ENCODE data around the gene CDHR3. TPM values are rescaled to one million over a fixed set of nuclear protein-coding genes. Genes with fewer than 3 reads are reported as not detected.

The CDHR3 gene
- total RNA-seq, 1 experiment from 2014 or later = 3.3 TPM

DNA sequence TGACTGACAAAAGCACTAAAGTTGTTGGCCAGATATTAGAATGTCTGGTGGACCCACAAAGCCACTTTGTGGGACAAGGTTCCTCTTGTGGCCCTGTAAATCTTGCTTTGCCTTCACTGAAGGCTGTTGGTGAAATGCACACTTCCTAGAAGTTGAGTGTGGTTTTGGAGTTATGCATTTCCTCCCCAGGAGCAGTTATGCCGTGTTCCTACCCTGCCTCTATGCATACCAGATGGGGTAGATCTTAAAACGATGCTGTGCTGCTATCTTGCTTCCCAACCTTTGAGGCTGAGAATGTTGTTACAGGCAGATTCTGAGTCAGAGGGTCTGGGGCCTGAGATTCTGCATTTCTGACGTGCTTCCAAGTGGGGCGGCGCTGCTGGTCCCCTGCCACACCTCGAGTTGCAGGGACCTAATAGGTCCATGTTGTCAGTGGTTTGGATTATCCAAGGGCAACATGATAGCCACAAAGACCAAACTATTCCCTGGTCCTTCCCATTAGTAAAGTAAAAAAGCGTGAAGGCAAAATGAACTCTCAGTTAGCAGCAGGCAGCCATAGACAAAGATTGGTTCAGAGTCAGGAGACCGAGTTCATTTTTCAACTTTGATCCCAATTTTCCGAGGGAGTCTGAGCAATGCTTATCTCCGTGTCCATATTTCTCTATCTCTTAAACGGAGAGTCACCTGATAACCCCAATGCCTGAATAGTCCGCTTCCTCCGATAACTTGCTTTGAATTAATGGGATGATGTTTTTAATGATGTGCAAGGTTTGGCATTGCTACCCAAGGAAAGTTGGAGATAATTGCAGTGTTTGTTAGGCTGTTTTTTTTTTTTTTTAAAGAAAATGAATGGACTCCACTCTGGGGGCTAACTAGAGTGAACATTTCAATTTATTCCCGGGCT lies 55.8 kb downstream of the CDHR3 start:
- Histone ChIP-seq H2AK5ac (ENCODE audit: insufficient read length, low read length) (no peak overlapping the region), H3K79me1 (ENCODE audit: insufficient read depth, low read depth, low read length, poor library complexity, severe bottlenecking) (no peaks in the 10 kb centered on the region), H3K9me3 (ENCODE audit: control insufficient read depth, low read depth, low read length) (no peaks in the 10 kb centered on the region), H3K4ac (ENCODE audit: low read depth, low read length) (no peak overlapping the region), H4K5ac (ENCODE audit: insufficient read length, low read depth, low read length) (no peak overlapping the region), H2BK120ac (ENCODE audit: low read depth, low read length, poor library complexity, severe bottlenecking) (no peak overlapping the region), H3K23ac (ENCODE audit: insufficient read length, low read depth, low read length) (no peak overlapping the region), H4K8ac (replicated peaks; ENCODE audit: insufficient read length, low read depth, low read length) (no peak overlapping the region), H3K56ac (ENCODE audit: insufficient read length, low read depth, low read length) (no peak overlapping the region), H3K14ac (ENCODE audit: insufficient read depth, low read length) (no peak overlapping the region; the same call in 1 of the 2 replicates), H3K4me1 (ENCODE audit: insufficient read depth, low read length) (peaks cover 4% of the 10 kb centered on the region; the same call in 1 of the 2 replicates), H3T11ph (ENCODE audit: low read length) (no peak overlapping the region), H3K23me2 (ENCODE audit: insufficient read length, low read depth, low read length, poor library complexity, severe bottlenecking) (no peaks in the 10 kb centered on the region), H3K4me2 (ENCODE audit: insufficient read depth, insufficient read length, low read length) (no peak overlapping the region), H3K27me3 (ENCODE audit: insufficient read depth, low read length) (no peaks in the 10 kb centered on the region; the same call in 1 of the 2 replicates), H2BK15ac (ENCODE audit: low read depth, low read length) (no peak overlapping the region), H4K20me1 (ENCODE audit: control insufficient read depth, insufficient read depth, insufficient read length) (no peaks in the 10 kb centered on the region), H2BK20ac (ENCODE audit: low read depth, low read length, poor library complexity, severe bottlenecking) (no peak overlapping the region), H3K79me2 (ENCODE audit: insufficient read depth, low read length) (no peaks in the 10 kb centered on the region), H2AFZ (ENCODE audit: low read length) (no peak overlapping the region), H3K27ac (ENCODE audit: insufficient read length, low read depth, low read length) (no peak overlapping the region), H3K9ac (ENCODE audit: extremely low read depth, insufficient read length, low read length) (no peak overlapping the region), H4K91ac (ENCODE audit: insufficient read length, low read depth, low read length) (no peak overlapping the region), H3K18ac (ENCODE audit: insufficient read length, low read depth, low read length) (no peak overlapping the region), H2BK12ac (ENCODE audit: insufficient read length, low read depth, low read length) (no peak overlapping the region), H2BK5ac (ENCODE audit: insufficient read length, low read length) (no peak overlapping the region)
- no peak for TF ChIP-seq CTCF (conservative IDR thresholded peaks at IDR 0.05)
- WGBS (ENCODE audit: extremely low coverage, insufficient read length, low lambda C conversion rate) = no CpG with 5 or more reads among the region's 14 CpGs
- DNase-seq = no peak
- Mint-ChIP-seq H3K4me3 (no peak overlapping the region), H3K27ac (peak overlapping the region in 1 of 3 experiments; percentile 65; a peak in 1 of 7 replicates), H3K36me3 (ENCODE audit: insufficient read depth in 1 of 3, low read depth in 3 of 3) (no peaks in the 10 kb centered on the region), H3K27me3 (ENCODE audit: low read depth) (no peaks in the 10 kb centered on the region), H3K9me3 (no peaks in the 10 kb centered on the region), H3K4me1 (peaks cover 32 to 35% of the 10 kb centered on the region in 2 experiments)

All from H9 (cell line).